GM18909 (cell line): ENCODE results near the gene EHD4.

Experiments
- ATAC-seq: cut with Tn5 transposase; IDR thresholded peaks from one replicate; pipeline ENCODE4 v1.9.1; 2021; ENCODE audit warnings: mild to moderate bottlenecking; ENCODE audit not compliant: unreplicated experiment, poor library complexity

EHD4 gene

GRCh38 chr15:41982133-41982930 lies 10.0 kb upstream of the EHD4 start:
- no peak for ATAC-seq

GRCh38 chr15:41981371-41982132 lies 9.2 kb upstream of the EHD4 start:
- no peak for ATAC-seq

GRCh38 chr15:41980654-41981323 lies 8.4 kb upstream of the EHD4 start:
- ATAC-seq: no peak

GRCh38 chr15:41979493-41980266 lies 7.3 kb upstream of the EHD4 start:
- ATAC-seq: no peak

GRCh38 chr15:41978534-41978933 lies 6.2 kb upstream of the EHD4 start:
- no peak for ATAC-seq

GRCh38 chr15:41977757-41978383 lies 5.5 kb upstream of the EHD4 start:
- ATAC-seq: no peak

- no peak for ATAC-seq
Observed at GRCh38 chr15:41975669-41976068, 3.3 kb upstream of the EHD4 start.

GRCh38 chr15:41974041-41974440 lies 1.7 kb upstream of the EHD4 start:
- no peak for ATAC-seq

- peak; percentile 16 for ATAC-seq
Observed at GRCh38 chr15:41971895-41972252, 483 bp downstream of the EHD4 start.

GRCh38 chr15:41971089-41971894 lies 1.1 kb downstream of the EHD4 start:
- peak; percentile 49 for ATAC-seq

- no peak for ATAC-seq
Observed at GRCh38 chr15:41970456-41970855, 1.9 kb downstream of the EHD4 start.

GRCh38 chr15:41969851-41970431 lies 2.4 kb downstream of the EHD4 start:
- ATAC-seq: no peak

GRCh38 chr15:41968701-41969100 lies 3.7 kb downstream of the EHD4 start:
- ATAC-seq: no peak

- ATAC-seq: no peak
Observed at GRCh38 chr15:41967506-41968206, 4.7 kb downstream of the EHD4 start.

GRCh38 chr15:41966920-41967465 lies 5.4 kb downstream of the EHD4 start:
- ATAC-seq: no peak

- ATAC-seq: no peak
Observed at GRCh38 chr15:41966414-41966812, 5.9 kb downstream of the EHD4 start.

GRCh38 chr15:41965441-41966413 lies 6.6 kb downstream of the EHD4 start:
- ATAC-seq: no peak
